Kidney epithelial cell (primary cell): ENCODE data around the gene ZNF771. TPM values are rescaled to one million over a fixed set of nuclear protein-coding genes. Genes with fewer than 3 reads are reported as not detected.

Experiments used
- DNase-seq: peaks from one replicate; pipeline ENCODE4 v3.0.0-alpha.2; 2010; ENCODE audit warnings: low read depth
- H3K27me3 ChIP-seq: 2 replicates; pipeline ENCODE4 v1.6.0; 2011; ENCODE audit warnings: low read length; ENCODE audit not compliant: control insufficient read depth, insufficient read depth
- H3K36me3 ChIP-seq: 2 replicates; pipeline ENCODE4 v1.5.1; 2011; ENCODE audit warnings: low read length; ENCODE audit not compliant: control insufficient read depth, insufficient read depth
- H3K4me3 ChIP-seq: 2 replicates; pipeline ENCODE4 v1.5.1; 2011; ENCODE audit warnings: low read depth, mild to moderate bottlenecking, control low read depth, low read length
- total RNA-seq: library from RNA; depleted of rRNA; stranded (reverse); fragments of >200 nt; gene quantifications from 2 replicates; pipeline ENCODE4 v1.2.3, GENCODE V29; 2015
- TF ChIP-seq, protein P1 (sequence below): IDR thresholded peaks from 2 replicates; pipeline ENCODE4 v1.5.1; 2011; ENCODE audit warnings: mild to moderate bottlenecking, moderate library complexity, low read length, control low read depth, inconsistent platforms; ENCODE audit not compliant: insufficient read depth, poor library complexity, severe bottlenecking

ZNF771 gene
- total RNA-seq, 1 donor from 2014 or later: 16.7 TPM

- H3K36me3 ChIP-seq: no peaks in the 10 kb centered on the region
These were observed 34.7 kb upstream of the ZNF771 start for GRCh38 chr16:30372725-30373124.

GRCh38 chr16:30374538-30374937, 32.9 kb upstream of the ZNF771 start, which contains the start of gene MYL11:
TSS of gene MYL11 (plus strand) at chr16:30374802. CDS start at chr16:30374858, 56 bp downstream.
- DNase-seq: no peak
- no peaks in the 10 kb centered on the region for H3K27me3 ChIP-seq
- TF ChIP-seq, protein P1, sequence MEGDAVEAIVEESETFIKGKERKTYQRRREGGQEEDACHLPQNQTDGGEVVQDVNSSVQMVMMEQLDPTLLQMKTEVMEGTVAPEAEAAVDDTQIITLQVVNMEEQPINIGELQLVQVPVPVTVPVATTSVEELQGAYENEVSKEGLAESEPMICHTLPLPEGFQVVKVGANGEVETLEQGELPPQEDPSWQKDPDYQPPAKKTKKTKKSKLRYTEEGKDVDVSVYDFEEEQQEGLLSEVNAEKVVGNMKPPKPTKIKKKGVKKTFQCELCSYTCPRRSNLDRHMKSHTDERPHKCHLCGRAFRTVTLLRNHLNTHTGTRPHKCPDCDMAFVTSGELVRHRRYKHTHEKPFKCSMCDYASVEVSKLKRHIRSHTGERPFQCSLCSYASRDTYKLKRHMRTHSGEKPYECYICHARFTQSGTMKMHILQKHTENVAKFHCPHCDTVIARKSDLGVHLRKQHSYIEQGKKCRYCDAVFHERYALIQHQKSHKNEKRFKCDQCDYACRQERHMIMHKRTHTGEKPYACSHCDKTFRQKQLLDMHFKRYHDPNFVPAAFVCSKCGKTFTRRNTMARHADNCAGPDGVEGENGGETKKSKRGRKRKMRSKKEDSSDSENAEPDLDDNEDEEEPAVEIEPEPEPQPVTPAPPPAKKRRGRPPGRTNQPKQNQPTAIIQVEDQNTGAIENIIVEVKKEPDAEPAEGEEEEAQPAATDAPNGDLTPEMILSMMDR: no peak
- H3K4me3 ChIP-seq: no peak within 1 kb of the TSS
- H3K36me3 ChIP-seq: no peaks in the 10 kb centered on the region

More at GRCh38 chr16:30372725-30373124, 34.7 kb upstream of the ZNF771 start:
- Histone ChIP-seq H3K4me3 (no peak overlapping the region), H3K27me3 (no peaks in the 10 kb centered on the region)
- no peak for DNase-seq
- TF ChIP-seq, protein P1: no peak

DNA sequence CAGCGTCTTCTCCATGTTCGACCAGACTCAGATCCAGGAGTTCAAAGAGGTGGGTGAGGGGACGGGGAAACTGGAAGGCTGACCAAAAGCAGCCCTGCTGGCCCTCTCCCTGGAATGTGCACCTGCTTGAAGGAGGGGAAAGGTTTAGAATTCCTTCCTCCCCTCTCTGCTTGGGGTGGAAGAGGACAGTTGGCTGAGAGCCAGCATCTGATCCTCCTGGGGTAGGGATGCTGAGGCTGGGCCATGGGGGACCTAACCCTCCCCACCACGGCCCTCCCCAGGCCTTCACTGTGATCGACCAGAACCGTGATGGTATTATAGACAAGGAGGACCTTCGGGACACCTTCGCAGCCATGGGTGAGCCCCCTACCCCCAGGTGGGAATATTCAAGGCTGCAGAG, 31.5 kb upstream of the ZNF771 start:
- H3K4me3 ChIP-seq: no peak overlapping the region
- H3K27me3 ChIP-seq: no peaks in the 10 kb centered on the region
- no peak for DNase-seq
- peaks cover 1% of the 10 kb centered on the region for H3K36me3 ChIP-seq
- TF ChIP-seq, protein P1: no peak

- DNase-seq: no peak
- H3K4me3 ChIP-seq: no peak overlapping the region
- H3K36me3 ChIP-seq: peaks cover 1% of the 10 kb centered on the region
- TF ChIP-seq, protein P1: no peak
- no peaks in the 10 kb centered on the region for H3K27me3 ChIP-seq
These were observed 30.9 kb upstream of the ZNF771 start for GRCh38 chr16:30376461-30376902.

- no peaks in the 10 kb centered on the region for H3K27me3 ChIP-seq
- peak overlapping the region; percentile 83 for H3K4me3 ChIP-seq
- TF ChIP-seq, protein P1: no peak
- peaks cover 1% of the 10 kb centered on the region for H3K36me3 ChIP-seq
- no peak for DNase-seq
These were observed 30.2 kb upstream of the ZNF771 start for GRCh38 chr16:30377050-30377811.
